AG10803 (cell line): Measurements from ENCODE around the gene WSB1.
"Not testable (repeated sequence)": the region's sequence is repeated elsewhere in the genome, so short reads cannot be mapped to it uniquely, and the experiment has no call there.

Experiments
- DNase-seq: peaks from one replicate; pipeline ENCODE4 v3.0.0; 2010; ENCODE audit warnings: low read depth
- H3K4me3 ChIP-seq: 2 replicates; pipeline ENCODE4 v1.5.1; 2011; ENCODE audit warnings: mild to moderate bottlenecking, low read length, control low read depth
- CTCF ChIP-seq: conservative IDR thresholded peaks from 2 replicates; pipeline ENCODE4 v1.5.1; 2011; ENCODE audit warnings: mild to moderate bottlenecking, low read length, control low read depth, inconsistent platforms

Gene WSB1

GRCh38 chr17:27293898-27294688, at the start of gene WSB1:
Gene WSB1, plus strand, starts transcription at chr17:27294114. Its CDS starts 282 bp downstream, at chr17:27294396.
- TF ChIP-seq CTCF, result peak; percentile 6; the same call in 1 of the 2 replicates

GRCh38 chr17:27244491-27245223, 49.3 kb upstream of the WSB1 start:
- TF ChIP-seq CTCF, result no peak
- H3K4me3 ChIP-seq, result peak overlapping the region; percentile 48
- peak; percentile 95 for DNase-seq

More at GRCh38 chr17:27293898-27294688, at the start of gene WSB1:
- H3K4me3 ChIP-seq, result peak within 1 kb of the TSS; percentile 96
- peak; percentile 92 for DNase-seq

GRCh38 chr17:27245230-27245696, 48.7 kb upstream of the WSB1 start:
- DNase-seq, result peak; percentile 90
- TF ChIP-seq CTCF, result peak; percentile 67
- peak overlapping the region; percentile 48 for H3K4me3 ChIP-seq

GRCh38 chr17:27246537-27246936, 47.4 kb upstream of the WSB1 start:
- TF ChIP-seq CTCF, result no peak
- H3K4me3 ChIP-seq, result no peak overlapping the region
- DNase-seq, result no peak

- peak; percentile 42 for DNase-seq
- no peak overlapping the region for H3K4me3 ChIP-seq
- TF ChIP-seq CTCF, result no peak
Measured at GRCh38 chr17:27247071-27247957, 46.6 kb upstream of the WSB1 start.

- H3K4me3 ChIP-seq, result no peak overlapping the region
- TF ChIP-seq CTCF, result no peak
- no peak for DNase-seq
Measured at GRCh38 chr17:27247958-27248342, 46.0 kb upstream of the WSB1 start.

GRCh38 chr17:27250791-27251190, 43.1 kb upstream of the WSB1 start:
- H3K4me3 ChIP-seq, DNase-seq: not testable (repeated sequence)

GRCh38 chr17:27254802-27255201, 39.1 kb upstream of the WSB1 start:
- not testable (repeated sequence) for H3K4me3 ChIP-seq, DNase-seq
